NOMO-1 treated with DMSO at 0.1 percent for 48 hours (cell line): ENCODE results near the gene CRYBA2.

Experiments used
- DNase-seq: peaks from one replicate; lab custom pipeline; 2025; ENCODE audit not compliant: unreplicated experiment; lab: John Stamatoyannopoulos, UW

Gene CRYBA2

GRCh38 chr2:218999021-218999880 is 6.0 kb upstream of the CRYBA2 start:
- no peak for DNase-seq

- DNase-seq, result no peak
Measured at GRCh38 chr2:218998414-218999002, 5.3 kb upstream of the CRYBA2 start.

GRCh38 chr2:218997731-218998130 is 4.5 kb upstream of the CRYBA2 start:
- DNase-seq, result no peak

GRCh38 chr2:218996937-218997336 is 3.7 kb upstream of the CRYBA2 start:
- no peak for DNase-seq

GRCh38 chr2:218995972-218996711 is 2.9 kb upstream of the CRYBA2 start:
- DNase-seq, result peak; percentile 70

GRCh38 chr2:218995561-218995960 is 2.3 kb upstream of the CRYBA2 start:
- DNase-seq, result no peak

GRCh38 chr2:218992703-218993344 is 398 bp downstream of the CRYBA2 start:
- DNase-seq, result no peak

- DNase-seq, result no peak
Measured at GRCh38 chr2:218992196-218992595, 1.0 kb downstream of the CRYBA2 start.

GRCh38 chr2:218991674-218992168 is 1.5 kb downstream of the CRYBA2 start:
- DNase-seq, result no peak

GRCh38 chr2:218990612-218991011 is 2.6 kb downstream of the CRYBA2 start:
- DNase-seq, result no peak

- DNase-seq, result no peak
Measured at GRCh38 chr2:218990052-218990451, 3.2 kb downstream of the CRYBA2 start.

GRCh38 chr2:218988650-218989049 is 4.6 kb downstream of the CRYBA2 start:
- no peak for DNase-seq

GRCh38 chr2:218988164-218988563 is 5.1 kb downstream of the CRYBA2 start:
- DNase-seq, result no peak

GRCh38 chr2:218986148-218986761 is 7.0 kb downstream of the CRYBA2 start:
- DNase-seq, result no peak

- DNase-seq, result no peak
Measured at GRCh38 chr2:218985325-218986091, 7.7 kb downstream of the CRYBA2 start.

GRCh38 chr2:218985021-218985324 is 8.2 kb downstream of the CRYBA2 start, which contains the start of gene FEV:
Gene FEV, minus strand, starts transcription at chr2:218985184. Its CDS starts 109 bp downstream, at chr2:218985075.
- no peak for DNase-seq

GRCh38 chr2:218984239-218985020 is 8.8 kb downstream of the CRYBA2 start:
- no peak for DNase-seq

- no peak for DNase-seq
Measured at GRCh38 chr2:218983934-218984238, 9.3 kb downstream of the CRYBA2 start.

- DNase-seq, result no peak
Measured at GRCh38 chr2:218983263-218983933, 9.8 kb downstream of the CRYBA2 start.
